GM23248 (cell line): Measurements from ENCODE around the gene FRRS1L.

Source experiments
- EZH2 ChIP-seq: fragments of 200-600 bp; sonication (generic); IDR thresholded peaks from 2 replicates; pipeline ENCODE4 v1.6.1; 2018; ENCODE audit warnings: antibody characterized with exemption, mild to moderate bottlenecking; ENCODE audit not compliant: insufficient read depth, poor library complexity, severe bottlenecking
- EZH2phosphoT487 ChIP-seq: fragments of 200-600 bp; sonication (generic); IDR thresholded peaks from 2 replicates; pipeline ENCODE4 v1.6.1; 2018; ENCODE audit warnings: antibody characterized with exemption, moderate library complexity, mild to moderate bottlenecking, low read depth; ENCODE audit not compliant: insufficient read depth

GRCh38 chr9:109083813-109084405 lies 83.1 kb downstream of the FRRS1L start:
- no peak for TF ChIP-seq EZH2phosphoT487
- TF ChIP-seq EZH2: no peak
